Measurements from ENCODE around the gene GLS2.
"Not testable (repeated sequence)": the region's sequence is repeated elsewhere in the genome, so short reads cannot be mapped to it uniquely, and the experiment has no call there.

The GLS2 gene

GRCh38 chr12:56510786-56511185, 22.8 kb upstream of the GLS2 start:
- no peak for DNase-seq (ENCODE audit: low read depth in 2 of 2)
- no peak overlapping the region for H3K4me3 ChIP-seq (replicated peaks in 1 of 2; ENCODE audit: low read depth in 2 of 2, low read length in 2 of 2)
- TF ChIP-seq CTCF (IDR thresholded peaks at IDR 0.05; ENCODE audit: low read depth, low read length), result no peak

DNA sequence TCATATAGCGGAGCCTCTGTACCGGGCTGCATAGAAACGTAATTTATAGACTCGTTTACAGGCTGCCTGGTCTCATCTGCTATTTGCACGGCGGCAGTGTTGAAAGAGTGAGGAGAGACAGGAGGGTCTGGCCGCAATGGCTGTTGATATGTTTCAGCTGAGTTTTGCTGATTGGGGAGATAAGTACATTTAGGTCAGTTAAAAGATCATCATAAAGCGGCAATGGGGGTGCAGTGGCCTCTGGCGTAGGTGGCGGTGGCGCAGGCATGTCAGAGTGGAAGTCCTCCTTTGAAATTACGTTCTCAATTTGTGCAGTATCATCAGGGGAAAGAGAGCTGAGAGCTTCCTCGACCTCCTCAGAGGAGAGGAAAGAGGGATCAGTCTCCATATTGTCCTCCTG, 11.9 kb upstream of the GLS2 start:
- not testable (repeated sequence) for DNase-seq (ENCODE audit: low read depth in 2 of 2); H3K4me3 ChIP-seq (replicated peaks in 1 of 2; ENCODE audit: low read depth in 2 of 2, low read length in 2 of 2)

GRCh38 chr12:56499452-56499851, 11.5 kb upstream of the GLS2 start:
- H3K4me3 ChIP-seq (replicated peaks in 1 of 2; ENCODE audit: low read depth in 2 of 2, low read length in 2 of 2); DNase-seq (ENCODE audit: low read depth in 2 of 2): not testable (repeated sequence)

DNA sequence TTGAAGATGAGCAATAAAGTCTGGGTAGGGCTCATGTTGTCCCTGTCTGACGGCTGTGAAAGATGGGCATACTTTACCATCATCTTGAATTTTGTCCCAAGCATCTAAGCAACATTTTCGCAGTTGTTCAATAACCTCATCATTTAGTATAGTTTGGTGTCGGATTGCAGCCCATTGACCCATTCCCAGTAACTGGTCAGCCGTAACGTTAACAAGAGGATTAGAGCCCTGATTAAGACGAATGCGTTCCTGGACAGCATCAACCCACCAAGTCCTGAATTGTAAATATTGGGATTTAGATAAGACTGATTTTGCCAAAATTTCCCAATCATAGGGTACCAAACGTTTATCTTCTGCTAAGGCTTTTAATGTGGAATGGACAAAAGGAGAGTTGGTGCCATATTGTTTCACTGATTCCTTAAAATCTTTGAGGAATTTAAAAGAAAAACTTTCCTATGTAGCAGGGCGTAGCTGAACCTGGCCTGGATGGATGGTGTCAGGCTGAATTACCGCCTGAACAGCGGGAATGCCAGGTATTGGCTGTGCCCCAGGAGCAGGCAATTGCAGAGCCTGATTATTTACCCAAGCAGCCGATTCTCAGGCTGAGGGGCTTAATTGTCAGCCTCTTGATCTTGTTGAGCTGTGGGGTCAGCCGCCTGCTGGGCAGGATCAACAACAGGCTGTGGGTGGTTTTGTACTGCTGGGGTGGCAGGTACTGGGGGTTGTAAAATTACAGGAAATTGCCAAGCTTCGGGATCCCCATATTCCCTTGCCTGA, 10.4 kb upstream of the GLS2 start:
- DNase-seq (ENCODE audit: low read depth in 2 of 2); H3K4me3 ChIP-seq (replicated peaks in 1 of 2; ENCODE audit: low read depth in 2 of 2, low read length in 2 of 2): not testable (repeated sequence)

- TF ChIP-seq CTCF (IDR thresholded peaks at IDR 0.05; ENCODE audit: low read depth, low read length), result peak; percentile 39
- H3K4me3 ChIP-seq (replicated peaks in 1 of 2; ENCODE audit: low read depth in 2 of 2, low read length in 2 of 2), result not testable (repeated sequence)
- peak; percentile 27 to 39 for DNase-seq (ENCODE audit: low read depth in 2 of 2)
Observed at GRCh38 chr12:56496704-56497103, 8.7 kb upstream of the GLS2 start.

- not testable (repeated sequence) for DNase-seq (ENCODE audit: low read depth in 2 of 2); H3K4me3 ChIP-seq (replicated peaks in 1 of 2; ENCODE audit: low read depth in 2 of 2, low read length in 2 of 2)
Observed at GRCh38 chr12:56494481-56494880, 6.5 kb upstream of the GLS2 start.

DNA sequence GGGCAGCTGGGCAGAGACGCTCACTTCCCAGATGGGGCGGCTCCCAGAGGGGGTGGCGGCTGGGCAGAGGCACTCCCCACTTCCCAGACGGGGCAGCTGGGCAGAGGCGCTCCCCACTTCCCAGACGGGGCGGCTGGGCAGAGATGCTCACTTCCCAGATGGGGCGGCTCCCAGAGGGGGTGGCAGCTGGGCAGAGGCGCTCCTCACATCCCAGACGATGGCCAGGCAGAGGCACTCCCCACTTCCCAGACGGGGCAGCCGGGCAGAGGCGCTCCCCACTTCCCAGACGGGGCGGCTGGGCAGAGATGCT, 6.1 kb upstream of the GLS2 start:
- H3K4me3 ChIP-seq (replicated peaks in 1 of 2; ENCODE audit: low read depth in 2 of 2, low read length in 2 of 2); DNase-seq (ENCODE audit: low read depth in 2 of 2): not testable (repeated sequence)

- H3K4me3 ChIP-seq (replicated peaks in 1 of 2; ENCODE audit: low read depth in 2 of 2, low read length in 2 of 2); DNase-seq (ENCODE audit: low read depth in 2 of 2): not testable (repeated sequence)
Observed at GRCh38 chr12:56493409-56494105, 5.6 kb upstream of the GLS2 start.

DNA sequence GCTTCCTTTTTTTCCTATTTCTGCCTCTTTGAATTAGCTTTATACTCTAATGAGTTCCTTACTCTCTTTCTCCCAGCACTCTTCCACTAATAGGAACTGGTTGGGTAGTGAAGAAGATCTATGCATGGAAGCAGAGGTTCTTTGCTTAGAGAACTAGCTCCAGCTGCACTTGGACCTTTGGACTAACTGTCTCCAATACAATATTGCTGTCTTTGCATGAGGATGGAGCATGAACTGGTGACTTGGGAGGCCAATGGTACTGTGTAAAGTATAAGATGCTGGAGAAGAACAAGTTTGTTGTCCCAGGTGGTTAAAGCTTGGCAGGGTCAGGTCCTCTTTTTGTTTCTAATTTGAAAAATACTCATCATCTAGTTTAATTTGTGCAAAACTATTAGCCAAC, 2.4 kb upstream of the GLS2 start:
- no peak for TF ChIP-seq CTCF (IDR thresholded peaks at IDR 0.05; ENCODE audit: low read depth, low read length)
- DNase-seq (ENCODE audit: low read depth in 2 of 2), result no peak
- no peak overlapping the region for H3K4me3 ChIP-seq (replicated peaks in 1 of 2; ENCODE audit: low read depth in 2 of 2, low read length in 2 of 2)

DNA sequence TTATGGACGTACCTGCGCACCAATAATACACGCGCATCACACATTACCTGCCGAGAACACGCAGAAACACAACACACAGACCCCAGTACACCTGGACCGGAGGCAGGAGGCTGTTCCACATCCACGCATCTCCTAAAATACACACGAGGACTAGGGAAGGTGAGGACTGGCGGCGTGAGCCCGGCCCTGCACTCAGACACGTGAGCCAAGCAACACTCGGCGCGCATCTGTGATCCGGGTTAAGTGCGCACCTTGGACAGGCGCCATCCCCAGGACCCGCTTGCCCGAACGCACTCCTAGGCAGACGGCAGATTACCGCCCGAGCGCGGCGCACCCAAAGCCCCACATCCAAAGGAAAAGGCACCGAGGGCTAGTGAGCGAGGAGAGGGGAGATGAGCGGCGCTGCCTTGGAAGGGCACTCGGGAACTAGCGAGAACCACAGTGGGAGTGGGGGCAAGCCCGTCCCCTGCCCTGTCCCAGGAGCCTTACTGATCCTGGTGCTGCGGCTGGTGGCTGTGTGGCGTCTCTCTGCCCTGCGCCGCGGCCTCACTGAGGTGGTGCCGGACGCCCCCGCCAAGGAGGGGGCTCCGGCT, 417 bp downstream of the GLS2 start:
- peak overlapping the region; percentile 43 to 48 for H3K4me3 ChIP-seq (replicated peaks in 1 of 2; ENCODE audit: low read depth in 2 of 2, low read length in 2 of 2)
- peak; percentile 4 to 13 for DNase-seq (ENCODE audit: low read depth in 2 of 2)
- no peak for TF ChIP-seq CTCF (IDR thresholded peaks at IDR 0.05; ENCODE audit: low read depth, low read length)

Data from cardiac fibroblast (primary cell).